AG04449 (cell line): ENCODE results near the gene GABBR2.

Source experiments
- CTCF ChIA-PET: fragments of 350-600 bp; formaldehyde crosslinking; extraction: SDS; loops from one replicate; lab custom pipeline; 2021; ENCODE audit warnings: antibody characterized with exemption; lab: Yijun Ruan, JAX
- POLR2A ChIA-PET: fragments of 400-600, 350-600 bp; formaldehyde crosslinking; extraction: SDS; loops from one replicate; lab custom pipeline; 2020; ENCODE audit warnings: antibody characterized with exemption, inconsistent platforms; lab: Yijun Ruan, JAX
- DNase-seq: peaks from one replicate; pipeline ENCODE4 v3.0.0-alpha.2; 2010; ENCODE audit warnings: low read depth, low spot score
- H3K4me3 ChIP-seq: 2 replicates; pipeline ENCODE4 v1.5.1; 2011; ENCODE audit warnings: low read depth, mild to moderate bottlenecking, control low read depth, low read length
- TF ChIP-seq, protein P1 (sequence below): IDR thresholded peaks from one replicate; pipeline ENCODE4 v1.5.1; 2011; ENCODE audit warnings: mild to moderate bottlenecking, moderate library complexity, low read length, control low read depth, inconsistent platforms; ENCODE audit not compliant: insufficient read depth; ENCODE audit errors: missing control alignments

The GABBR2 gene

DNA sequence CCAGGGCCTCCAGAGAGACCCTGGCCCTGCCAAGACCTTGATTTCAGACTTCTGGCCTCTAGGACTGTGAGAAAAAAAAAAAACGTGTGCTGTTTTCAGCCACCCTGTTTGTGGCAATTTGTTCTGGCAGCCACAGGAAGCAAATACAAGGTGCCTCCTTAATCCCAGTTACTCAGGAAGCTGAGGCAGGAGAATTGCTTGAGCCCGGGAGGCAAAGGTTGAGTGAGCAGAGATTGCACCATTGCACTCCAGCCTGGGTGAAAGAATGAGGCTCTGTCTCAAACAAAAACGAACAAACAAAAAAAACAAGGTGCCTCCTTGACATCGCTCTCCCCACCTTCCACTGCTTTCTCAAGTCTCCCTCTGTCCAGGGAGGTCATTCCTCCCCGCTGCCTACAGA is 98.0 kb downstream of the GABBR2 start:
- CTCF ChIA-PET: no interaction called here
- POLR2A ChIA-PET: no interaction called here
- DNase-seq: no peak
- H3K4me3 ChIP-seq: no peak overlapping the region
- TF ChIP-seq, protein P1, sequence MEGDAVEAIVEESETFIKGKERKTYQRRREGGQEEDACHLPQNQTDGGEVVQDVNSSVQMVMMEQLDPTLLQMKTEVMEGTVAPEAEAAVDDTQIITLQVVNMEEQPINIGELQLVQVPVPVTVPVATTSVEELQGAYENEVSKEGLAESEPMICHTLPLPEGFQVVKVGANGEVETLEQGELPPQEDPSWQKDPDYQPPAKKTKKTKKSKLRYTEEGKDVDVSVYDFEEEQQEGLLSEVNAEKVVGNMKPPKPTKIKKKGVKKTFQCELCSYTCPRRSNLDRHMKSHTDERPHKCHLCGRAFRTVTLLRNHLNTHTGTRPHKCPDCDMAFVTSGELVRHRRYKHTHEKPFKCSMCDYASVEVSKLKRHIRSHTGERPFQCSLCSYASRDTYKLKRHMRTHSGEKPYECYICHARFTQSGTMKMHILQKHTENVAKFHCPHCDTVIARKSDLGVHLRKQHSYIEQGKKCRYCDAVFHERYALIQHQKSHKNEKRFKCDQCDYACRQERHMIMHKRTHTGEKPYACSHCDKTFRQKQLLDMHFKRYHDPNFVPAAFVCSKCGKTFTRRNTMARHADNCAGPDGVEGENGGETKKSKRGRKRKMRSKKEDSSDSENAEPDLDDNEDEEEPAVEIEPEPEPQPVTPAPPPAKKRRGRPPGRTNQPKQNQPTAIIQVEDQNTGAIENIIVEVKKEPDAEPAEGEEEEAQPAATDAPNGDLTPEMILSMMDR: no peak

- ChIA-PET CTCF (no interaction called here), POLR2A (no interaction called here)
- DNase-seq: no peak
- H3K4me3 ChIP-seq: no peak overlapping the region
- TF ChIP-seq, protein P1: no peak
Observed at GRCh38 chr9:98610211-98610610, 98.5 kb downstream of the GABBR2 start.

DNA sequence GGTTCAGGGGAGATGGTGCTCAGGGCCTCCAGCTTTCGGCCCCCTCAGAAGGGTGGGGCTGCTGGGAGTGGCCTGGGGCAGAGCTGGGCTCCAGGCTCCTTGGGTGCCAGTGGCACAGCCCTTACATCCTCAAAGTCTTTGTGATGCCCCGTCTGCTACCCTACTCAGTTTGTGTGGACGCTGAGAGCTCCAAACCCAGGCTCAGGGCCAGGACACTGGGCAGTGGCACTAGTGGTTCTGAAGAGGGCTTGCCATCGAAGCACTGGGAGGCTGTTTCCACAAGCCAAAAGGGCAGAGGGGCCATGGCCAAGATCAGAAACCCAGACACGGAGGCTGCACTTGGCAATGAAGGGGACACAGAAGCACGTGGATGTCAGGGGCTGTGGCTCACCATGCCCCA is 99.1 kb downstream of the GABBR2 start:
- ChIA-PET POLR2A (no interaction called here), CTCF (interaction anchor here (0.9 kb wide), 1 partner anchor 165 kb away, joined by 3 read pairs; no protein-coding TSS in a partner anchor)
- no peak for DNase-seq
- TF ChIP-seq, protein P1: no peak
- H3K4me3 ChIP-seq: no peak overlapping the region

- peak; percentile 17 for DNase-seq
- POLR2A ChIA-PET: no interaction called here
- TF ChIP-seq, protein P1: no peak
- CTCF ChIA-PET: interaction anchor here (1.6 kb wide), 1 partner anchor 292 kb away, joined by 4 read pairs; no protein-coding TSS in a partner anchor
- no peak overlapping the region for H3K4me3 ChIP-seq
Observed at GRCh38 chr9:98607787-98608186, 100.9 kb downstream of the GABBR2 start.

DNA sequence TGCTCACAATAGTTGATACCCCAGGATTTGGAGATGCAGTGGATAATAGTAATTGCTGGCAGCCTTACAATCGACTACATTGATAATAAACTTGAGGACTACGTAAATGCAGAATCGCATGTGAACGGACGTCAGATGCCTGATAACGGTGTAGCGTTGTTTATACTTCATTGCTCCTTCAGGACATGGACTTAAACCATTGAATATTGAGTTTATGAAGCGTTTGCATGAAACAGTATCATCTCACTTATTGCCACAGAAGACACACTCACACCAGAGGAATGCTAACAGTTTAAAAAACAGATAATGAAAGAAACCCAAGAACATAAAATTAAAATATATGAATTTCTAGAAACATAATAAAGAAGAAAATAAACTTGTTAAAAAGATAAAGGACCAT is 101.6 kb downstream of the GABBR2 start:
- CTCF ChIA-PET: no interaction called here

GRCh38 chr9:98606730-98607129 is 102.0 kb downstream of the GABBR2 start:
- ChIA-PET POLR2A (no interaction called here), CTCF (no interaction called here)
- TF ChIP-seq, protein P1: no peak
- no peak overlapping the region for H3K4me3 ChIP-seq
- no peak for DNase-seq

More for the DNA sequence above, 101.6 kb downstream of the GABBR2 start:
- no peak overlapping the region for H3K4me3 ChIP-seq
- no peak for DNase-seq
- POLR2A ChIA-PET: no interaction called here
- TF ChIP-seq, protein P1: no peak
